C4-2B (cell line): ENCODE results near the gene ABCG2.

Experiments
- ZFX ChIP-seq: fragments of 450-650 bp; IDR thresholded peaks from 2 replicates; pipeline ENCODE4 v1.6.1; 2017
- TF ChIP-seq, protein P1 (sequence below): fragments of 450-650 bp; conservative IDR thresholded peaks from 2 replicates; pipeline ENCODE4 v1.5.1; 2017; ENCODE audit warnings: mild to moderate bottlenecking

DNA sequence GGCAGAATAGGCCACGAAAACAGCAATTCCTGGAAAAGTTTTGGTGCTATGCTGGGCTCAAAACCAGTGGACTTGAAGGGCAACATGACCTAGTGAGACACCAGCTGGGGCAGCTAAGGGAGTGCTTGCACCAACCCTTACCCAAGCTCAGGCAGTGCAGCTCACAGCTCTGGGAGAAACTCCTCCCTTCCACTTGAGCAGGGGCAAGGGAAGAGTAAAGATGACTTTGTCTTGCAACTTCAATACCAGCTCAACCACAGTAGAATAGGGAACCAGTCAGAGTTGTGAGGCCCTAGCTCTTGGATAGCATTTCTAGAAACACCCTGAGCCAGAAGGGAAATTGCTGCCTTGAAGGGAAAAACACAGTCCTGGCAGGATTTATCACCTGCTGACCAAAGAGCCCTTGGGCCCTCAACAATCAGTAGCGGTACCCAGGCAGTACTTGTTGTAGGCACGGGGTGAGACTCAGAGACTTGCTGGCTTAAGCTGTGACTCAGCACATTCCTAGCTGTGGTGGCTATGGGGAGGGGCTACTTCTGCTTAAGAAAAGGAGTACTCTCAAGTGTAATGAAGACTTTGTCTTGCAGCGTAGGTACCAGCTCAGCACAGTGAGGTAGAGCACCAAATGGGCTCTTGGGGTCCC is 19.7 kb upstream of the ABCG2 start:
- TF ChIP-seq, protein P1, sequence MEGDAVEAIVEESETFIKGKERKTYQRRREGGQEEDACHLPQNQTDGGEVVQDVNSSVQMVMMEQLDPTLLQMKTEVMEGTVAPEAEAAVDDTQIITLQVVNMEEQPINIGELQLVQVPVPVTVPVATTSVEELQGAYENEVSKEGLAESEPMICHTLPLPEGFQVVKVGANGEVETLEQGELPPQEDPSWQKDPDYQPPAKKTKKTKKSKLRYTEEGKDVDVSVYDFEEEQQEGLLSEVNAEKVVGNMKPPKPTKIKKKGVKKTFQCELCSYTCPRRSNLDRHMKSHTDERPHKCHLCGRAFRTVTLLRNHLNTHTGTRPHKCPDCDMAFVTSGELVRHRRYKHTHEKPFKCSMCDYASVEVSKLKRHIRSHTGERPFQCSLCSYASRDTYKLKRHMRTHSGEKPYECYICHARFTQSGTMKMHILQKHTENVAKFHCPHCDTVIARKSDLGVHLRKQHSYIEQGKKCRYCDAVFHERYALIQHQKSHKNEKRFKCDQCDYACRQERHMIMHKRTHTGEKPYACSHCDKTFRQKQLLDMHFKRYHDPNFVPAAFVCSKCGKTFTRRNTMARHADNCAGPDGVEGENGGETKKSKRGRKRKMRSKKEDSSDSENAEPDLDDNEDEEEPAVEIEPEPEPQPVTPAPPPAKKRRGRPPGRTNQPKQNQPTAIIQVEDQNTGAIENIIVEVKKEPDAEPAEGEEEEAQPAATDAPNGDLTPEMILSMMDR, result no peak
- TF ChIP-seq ZFX, result no peak
